Stimulated activated naive CD8-positive, alpha-beta T cell treated with anti-CD3 and anti-CD28 coated beads, Interleukin-15, Interleukin-2, amounts not matched to agents 100 U/mL and 50 U/mL, for 24 hours (primary cell): ENCODE data around the gene PPM1J.
"Not testable (repeated sequence)": the region's sequence is repeated elsewhere in the genome, so short reads cannot be mapped to it uniquely, and the experiment has no call there.

Experiments
- ATAC-seq: fragments of 150-1000 bp; cut with Tn5 transposase; one replicate; pipeline ENCODE4 v1.10.0; 2021
- DNase-seq: peaks from one replicate; pipeline ENCODE4 v3.0.0; 2021

Gene PPM1J

GRCh38 chr1:112715264-112716053 is at the start of gene PPM1J:
Gene PPM1J (minus strand): TSS chr1:112715332. CDS start chr1:112715301, 31 bp downstream.
- ATAC-seq (peak; percentile 83), DNase-seq (peak; percentile 96)

- DNase-seq, result no peak
- no peak for ATAC-seq
Measured at GRCh38 chr1:112762541-112763500, 47.7 kb upstream of the PPM1J start.

GRCh38 chr1:112761714-112762480 is 46.8 kb upstream of the PPM1J start:
- no peak for DNase-seq
- ATAC-seq, result no peak

GRCh38 chr1:112759228-112759627 is 44.1 kb upstream of the PPM1J start:
- ATAC-seq (no peak), DNase-seq (no peak)

- DNase-seq, result no peak
- no peak for ATAC-seq
Measured at GRCh38 chr1:112754116-112754628, 39.0 kb upstream of the PPM1J start.

GRCh38 chr1:112748396-112748795 is 33.3 kb upstream of the PPM1J start:
- ATAC-seq, result no peak
- DNase-seq, result no peak

- ATAC-seq (peak; percentile 23), DNase-seq (peak; percentile 20)
Measured at GRCh38 chr1:112744009-112744578, 29.0 kb upstream of the PPM1J start.

GRCh38 chr1:112743174-112744008 is 28.3 kb upstream of the PPM1J start:
- no peak for ATAC-seq

GRCh38 chr1:112737573-112737972 is 22.4 kb upstream of the PPM1J start:
- ATAC-seq (no peak), DNase-seq (no peak)

More at GRCh38 chr1:112743174-112744008, 28.3 kb upstream of the PPM1J start:
- no peak for DNase-seq

- ATAC-seq (peak; percentile 92), DNase-seq (no peak)
Measured at GRCh38 chr1:112735752-112736151, 20.6 kb upstream of the PPM1J start.

GRCh38 chr1:112731451-112731850 is 16.3 kb upstream of the PPM1J start:
- no peak for ATAC-seq
- no peak for DNase-seq

- no peak for ATAC-seq
- no peak for DNase-seq
Measured at GRCh38 chr1:112729909-112730308, 14.8 kb upstream of the PPM1J start.

- ATAC-seq, DNase-seq: not testable (repeated sequence)
Measured at GRCh38 chr1:112729011-112729410, 13.9 kb upstream of the PPM1J start.

- ATAC-seq, DNase-seq: not testable (repeated sequence)
Measured at GRCh38 chr1:112728306-112728971, 13.3 kb upstream of the PPM1J start.

- ATAC-seq, result no peak
- DNase-seq, result no peak
Measured at GRCh38 chr1:112727716-112728115, 12.6 kb upstream of the PPM1J start.

GRCh38 chr1:112724240-112724639 is 9.1 kb upstream of the PPM1J start:
- DNase-seq, ATAC-seq: not testable (repeated sequence)

GRCh38 chr1:112723511-112723839 is 8.3 kb upstream of the PPM1J start:
- no peak for DNase-seq
- ATAC-seq, result peak; percentile 70

- no peak for ATAC-seq
Measured at GRCh38 chr1:112722601-112723510, 7.7 kb upstream of the PPM1J start.

GRCh38 chr1:112721966-112722524 is 6.9 kb upstream of the PPM1J start:
- DNase-seq (no peak), ATAC-seq (no peak)

More at GRCh38 chr1:112722601-112723510, 7.7 kb upstream of the PPM1J start:
- DNase-seq, result no peak
